Raji (cell line): ENCODE results near the gene DPYD.

Experiments used
- POLR2A ChIP-seq: IDR thresholded peaks from 2 replicates; pipeline ENCODE4 v1.6.1; 2011; ENCODE audit warnings: low read depth, low read length, control low read depth; ENCODE audit not compliant: insufficient read depth

The DPYD gene

GRCh38 chr1:97366984-97367383 lies 553.9 kb downstream of the DPYD start:
- no peak for TF ChIP-seq POLR2A

DNA sequence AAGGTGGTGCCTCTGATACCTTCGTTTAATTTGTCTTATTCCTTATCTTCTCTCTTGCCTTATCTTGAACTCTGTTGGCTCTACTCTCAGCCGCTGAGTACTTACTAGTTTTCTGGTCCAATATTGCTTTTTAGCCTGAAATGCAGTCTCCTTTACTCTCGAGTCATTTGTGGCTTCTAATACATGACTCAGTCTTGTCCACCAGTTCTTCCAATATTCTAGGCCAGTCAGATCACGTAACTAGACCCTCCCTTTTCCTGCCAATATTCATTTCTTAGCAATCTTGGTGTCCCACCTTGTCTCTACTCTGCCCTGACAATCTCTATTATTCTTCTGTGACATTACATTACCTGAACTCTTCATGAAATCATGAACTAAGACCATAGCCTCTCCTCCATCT lies 555.8 kb downstream of the DPYD start:
- no peak for TF ChIP-seq POLR2A

DNA sequence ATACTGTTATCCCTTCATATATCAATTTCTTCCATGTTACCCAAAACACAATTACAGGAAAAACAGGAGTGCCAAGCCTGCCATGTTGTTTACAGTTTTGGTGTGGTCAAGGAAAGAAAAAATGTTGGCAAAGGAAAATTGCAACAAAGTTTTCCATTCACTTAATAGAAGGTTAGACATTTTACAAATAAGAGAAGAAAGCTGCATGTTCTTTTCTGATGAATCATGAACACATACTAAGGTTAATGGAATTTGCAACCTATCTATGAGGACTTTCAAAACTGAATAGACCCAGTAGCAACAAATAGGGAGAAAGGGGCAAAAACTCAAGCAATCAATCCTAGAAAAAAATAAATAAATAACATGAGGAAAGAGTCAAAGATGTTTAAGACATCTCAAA lies 556.7 kb downstream of the DPYD start:
- TF ChIP-seq POLR2A = no peak

DNA sequence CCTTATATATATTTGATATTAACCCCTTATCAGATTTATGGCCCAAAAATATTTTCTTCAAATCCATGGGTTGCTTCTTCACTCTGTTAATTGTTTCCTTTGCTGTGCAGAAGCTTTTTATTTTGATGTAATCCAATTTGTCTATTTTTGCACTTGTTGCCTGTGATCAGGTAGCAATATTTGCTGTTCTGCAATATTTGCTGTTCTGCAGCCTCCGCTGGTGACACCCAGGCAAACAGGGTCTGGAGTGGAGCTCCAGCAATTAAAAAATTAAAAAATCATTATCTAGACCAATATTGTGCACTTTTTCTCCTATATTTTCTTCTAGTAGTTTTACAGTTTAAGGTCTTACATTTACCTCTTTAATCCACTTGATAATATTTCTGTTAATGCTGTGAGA lies 564.5 kb downstream of the DPYD start:
- no peak for TF ChIP-seq POLR2A

- no peak for TF ChIP-seq POLR2A
Measured at GRCh38 chr1:97352936-97353382, 567.9 kb downstream of the DPYD start.

DNA sequence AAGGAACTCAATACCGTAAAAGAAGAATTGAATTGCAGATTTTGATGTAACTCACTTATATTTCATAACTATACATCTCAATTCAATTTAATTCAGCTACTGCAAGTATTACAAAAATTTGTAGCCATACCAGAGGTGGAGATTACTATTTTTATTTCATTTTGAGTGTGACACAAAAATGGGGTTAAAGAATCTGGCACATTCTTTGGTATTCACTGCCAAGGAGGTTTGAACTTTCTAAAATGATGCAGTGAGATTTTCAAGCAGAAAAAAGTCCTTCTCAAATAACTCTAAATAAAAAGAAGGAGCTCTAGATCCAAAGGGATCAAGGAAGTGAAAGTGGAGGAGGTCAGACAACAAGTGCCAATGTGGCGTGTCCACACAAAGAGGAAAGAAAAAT lies 569.0 kb downstream of the DPYD start:
- TF ChIP-seq POLR2A = no peak

- TF ChIP-seq POLR2A = no peak
Measured at GRCh38 chr1:97350662-97351061, 570.2 kb downstream of the DPYD start.

GRCh38 chr1:97350241-97350640 lies 570.6 kb downstream of the DPYD start:
- no peak for TF ChIP-seq POLR2A

- no peak for TF ChIP-seq POLR2A
Measured at GRCh38 chr1:97348599-97349265, 572.1 kb downstream of the DPYD start.

DNA sequence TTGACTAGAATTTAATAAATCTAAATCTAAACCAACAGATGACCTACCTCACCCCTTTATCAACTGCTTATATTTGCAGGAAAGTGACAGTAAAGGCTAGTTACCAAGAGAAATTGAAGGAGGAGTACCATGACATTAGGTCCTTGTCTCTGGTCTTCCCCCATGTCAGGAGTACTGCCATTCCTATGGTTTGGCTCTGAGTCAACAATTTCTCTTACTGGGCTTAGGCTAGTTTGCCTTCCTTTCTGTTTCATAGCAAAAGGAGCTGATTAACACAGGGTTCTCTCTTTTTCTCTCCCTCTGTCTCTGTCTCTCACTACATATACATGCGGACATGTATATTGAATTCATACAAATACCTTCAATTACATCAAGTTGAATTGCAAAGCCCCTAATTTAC lies 579.9 kb downstream of the DPYD start:
- no peak for TF ChIP-seq POLR2A

DNA sequence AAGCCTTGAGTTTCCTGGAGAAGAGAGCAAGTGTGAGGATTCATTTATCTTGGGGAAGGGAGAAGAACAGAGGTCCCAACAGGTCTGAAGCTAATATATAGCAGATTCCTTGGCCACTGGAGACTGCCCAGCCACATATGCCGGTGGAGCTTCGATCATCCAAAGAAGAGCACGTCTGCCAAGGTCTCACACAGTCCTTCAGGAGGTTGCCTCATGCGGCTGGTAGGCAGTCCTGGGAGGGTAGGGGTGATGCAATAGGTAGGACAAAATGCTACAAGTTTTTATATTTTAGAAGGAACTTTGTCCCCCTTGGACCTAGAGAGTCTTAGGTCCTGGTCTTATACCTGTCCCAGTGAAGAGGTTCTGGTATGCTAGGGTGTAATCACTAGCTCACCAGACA lies 582.5 kb downstream of the DPYD start:
- TF ChIP-seq POLR2A = no peak

- no peak for TF ChIP-seq POLR2A
Measured at GRCh38 chr1:97337250-97338030, 583.4 kb downstream of the DPYD start.

- TF ChIP-seq POLR2A = no peak
Measured at GRCh38 chr1:97334454-97334853, 586.4 kb downstream of the DPYD start.

DNA sequence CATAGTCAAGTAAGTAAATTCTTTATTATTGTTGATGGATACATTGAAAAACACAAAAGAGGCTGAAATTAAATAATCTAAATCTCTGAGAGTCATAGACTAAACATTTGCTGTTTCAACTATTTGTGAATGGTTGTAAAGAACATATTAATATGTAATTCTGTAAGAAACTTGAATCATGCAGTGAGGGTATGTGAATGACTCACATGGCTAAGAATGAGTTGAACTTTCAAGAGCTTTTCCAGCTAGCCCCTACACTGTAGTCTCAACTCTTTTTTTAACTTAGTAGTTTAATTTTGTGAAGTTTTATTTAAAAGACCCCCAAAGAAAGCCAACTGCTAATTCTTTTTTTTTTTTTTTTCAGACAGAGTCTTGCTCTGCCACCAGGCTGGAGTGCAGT lies 588.1 kb downstream of the DPYD start:
- TF ChIP-seq POLR2A = no peak

- TF ChIP-seq POLR2A = no peak
Measured at GRCh38 chr1:97331165-97331564, 589.7 kb downstream of the DPYD start.

DNA sequence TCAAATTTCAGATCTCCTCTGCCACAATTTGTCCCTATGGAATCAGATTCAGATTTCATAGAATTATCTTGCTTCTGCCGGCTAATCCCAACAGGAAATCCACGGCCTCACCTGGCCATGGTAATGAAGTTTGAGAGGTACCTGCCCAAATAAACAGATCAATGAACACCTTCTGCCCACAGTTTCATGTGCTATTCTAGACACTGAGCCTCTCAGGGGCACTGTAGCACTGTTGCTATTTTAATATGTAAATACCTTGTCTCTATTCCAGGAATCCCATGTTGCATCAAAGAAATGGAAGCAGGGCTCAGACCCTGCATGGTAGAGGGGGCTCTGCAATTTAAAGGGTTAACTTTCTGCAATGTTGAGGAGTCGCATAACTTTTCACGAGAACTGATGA lies 606.1 kb downstream of the DPYD start:
- no peak for TF ChIP-seq POLR2A
